Renal cortex interstitium (tissue), 11 donors: ENCODE data around the gene EFNA3. TPM values are rescaled to one million over a fixed set of nuclear protein-coding genes. Genes with fewer than 3 reads are reported as not detected.

Experiments
- DNase-seq, 11 donors: peaks; one replicate each; pipeline ENCODE4 v3.0.0-alpha.2; 2013; ENCODE audit warnings: low read depth in 9 of 11, low spot score in 4 of 11; ENCODE audit errors: extremely low read depth in 1 of 11
- polyA plus RNA-seq, 3 donors: library from polyadenylated mRNA; unstranded; fragments of 120-200 nt; gene quantifications; one replicate each; pipeline ENCODE4 v1.2.1, GENCODE V29; 2013; ENCODE audit not compliant: insufficient read length in 3 of 3

Gene EFNA3
- polyA plus RNA-seq, 3 donors: 6.7 to 7.2 (median 7.2) TPM

DNA sequence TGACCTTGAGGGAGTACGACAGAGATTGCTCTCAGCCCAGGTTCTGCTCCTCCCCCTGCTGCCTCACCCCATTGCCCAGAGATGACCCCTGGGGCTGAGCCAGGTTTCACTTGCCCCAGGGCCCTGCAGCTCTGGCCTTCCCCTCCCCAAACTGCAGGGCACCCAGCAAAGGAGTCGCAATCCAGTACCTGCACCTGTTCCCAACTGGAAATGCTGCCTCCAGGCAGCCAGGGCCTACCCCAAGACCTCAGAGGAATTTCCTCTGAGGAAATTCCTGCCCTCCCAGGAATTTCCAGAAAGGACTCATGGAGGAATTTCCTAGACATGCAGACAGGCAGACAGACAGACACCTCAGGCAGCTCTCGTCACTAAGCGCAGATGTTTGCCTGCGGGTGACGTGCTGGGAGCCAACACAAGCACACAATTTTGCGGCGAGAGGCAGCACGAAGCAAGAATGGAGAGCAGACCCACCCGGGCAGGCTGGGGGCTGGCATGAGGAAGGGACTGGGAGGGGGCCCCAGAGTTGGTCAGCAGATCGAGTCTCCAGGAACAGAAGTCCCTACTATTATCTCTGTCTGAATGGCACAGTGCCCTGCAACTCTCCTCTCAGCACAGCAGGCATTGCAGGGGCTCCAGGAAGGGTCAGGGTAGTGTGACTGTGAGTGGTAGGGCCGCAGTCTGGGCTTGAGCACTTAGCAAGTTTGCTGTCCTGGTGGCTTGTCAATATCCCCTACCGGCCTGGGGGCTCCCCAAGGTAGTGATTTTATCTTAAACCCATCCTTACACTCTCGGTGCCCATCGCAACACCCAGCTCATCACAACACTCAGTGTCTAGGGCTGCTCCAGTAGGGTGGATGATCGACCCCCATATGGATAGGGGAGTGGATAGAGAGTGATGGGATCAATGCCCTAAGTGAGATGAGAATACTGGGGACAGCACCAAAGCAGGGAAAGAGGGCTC is 46.1 kb downstream of the EFNA3 start:
- no peak for DNase-seq

DNA sequence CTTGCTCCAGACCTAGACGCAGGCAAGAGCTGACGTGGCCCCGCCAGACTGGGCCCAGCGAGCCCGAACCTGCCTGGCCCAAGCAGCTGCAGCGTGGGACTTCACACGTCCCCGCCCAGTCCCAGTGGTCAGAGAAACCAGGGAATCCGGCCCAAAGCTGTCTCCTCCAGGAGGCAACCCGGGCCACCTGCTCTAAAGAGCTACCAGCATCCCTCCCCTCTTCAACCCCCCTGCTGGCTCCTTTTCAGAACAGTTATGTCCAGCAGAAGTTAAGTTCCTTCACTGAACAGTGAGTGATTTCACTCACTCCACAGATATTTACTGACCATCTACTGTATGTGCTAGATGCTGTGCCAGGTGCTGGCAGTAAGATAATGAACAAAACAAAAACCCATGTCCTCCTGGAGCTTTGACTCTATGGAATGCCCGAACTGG is 46.9 kb downstream of the EFNA3 start:
- DNase-seq: no peak

DNA sequence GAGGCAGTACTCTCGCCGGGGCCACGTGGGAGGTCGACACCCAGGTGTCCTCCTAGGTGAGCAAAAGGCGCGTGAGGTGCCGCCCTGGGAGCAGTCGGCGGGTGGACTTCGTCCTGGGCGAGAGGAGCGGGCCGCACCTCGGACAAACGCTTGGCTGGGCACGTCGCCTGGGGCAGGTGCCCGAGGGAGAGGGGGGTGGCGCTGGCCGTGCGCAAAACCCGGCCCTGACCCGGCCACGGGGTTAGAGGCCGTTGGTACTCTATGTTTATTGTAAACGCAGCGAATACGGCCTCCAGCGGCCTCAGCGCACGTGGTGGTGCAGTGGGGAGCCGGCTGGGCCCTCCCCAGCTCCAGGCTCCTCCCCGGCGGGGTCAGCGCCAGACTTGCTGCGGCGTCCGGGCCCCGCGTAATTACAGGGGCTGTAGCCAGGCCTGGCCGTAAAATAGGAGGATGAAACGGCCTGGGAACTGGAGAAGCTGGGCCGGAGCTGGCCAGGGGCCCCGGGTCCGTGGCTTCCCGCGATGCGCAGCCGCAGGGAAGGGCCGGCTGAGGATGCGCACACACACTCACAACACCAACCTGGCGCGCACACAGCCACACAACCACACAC is 47.4 kb downstream of the EFNA3 start:
- peak in 2 of 11 donors; percentile 16 to 23 for DNase-seq

DNA sequence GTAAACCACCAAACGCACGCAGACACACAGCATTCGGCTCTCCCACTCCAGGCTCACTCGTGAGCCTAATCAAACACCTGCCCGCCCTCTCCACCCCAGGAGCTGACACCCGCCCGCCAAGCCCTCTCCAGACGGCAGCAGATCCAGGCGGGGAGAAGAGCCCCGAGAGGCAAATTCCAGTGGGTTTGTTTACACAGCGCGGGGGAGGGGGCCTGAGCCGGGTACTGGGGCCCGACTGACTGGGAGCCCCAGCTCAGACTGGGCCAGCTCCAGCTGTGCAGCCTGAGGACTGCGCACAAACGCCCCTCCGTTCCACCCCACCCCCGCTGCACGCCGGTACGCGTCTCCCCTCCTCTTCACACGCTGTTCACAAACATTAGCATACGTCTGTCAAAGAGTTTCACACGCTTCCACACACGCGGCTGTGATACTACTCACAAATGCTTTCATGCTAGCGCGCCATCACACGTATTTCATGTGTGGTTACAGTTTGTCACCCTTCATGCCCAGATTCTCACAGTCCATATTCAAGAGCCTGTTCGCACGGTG is 48.0 kb downstream of the EFNA3 start:
- DNase-seq: peak in 1 of 11 donors; percentile 24

DNA sequence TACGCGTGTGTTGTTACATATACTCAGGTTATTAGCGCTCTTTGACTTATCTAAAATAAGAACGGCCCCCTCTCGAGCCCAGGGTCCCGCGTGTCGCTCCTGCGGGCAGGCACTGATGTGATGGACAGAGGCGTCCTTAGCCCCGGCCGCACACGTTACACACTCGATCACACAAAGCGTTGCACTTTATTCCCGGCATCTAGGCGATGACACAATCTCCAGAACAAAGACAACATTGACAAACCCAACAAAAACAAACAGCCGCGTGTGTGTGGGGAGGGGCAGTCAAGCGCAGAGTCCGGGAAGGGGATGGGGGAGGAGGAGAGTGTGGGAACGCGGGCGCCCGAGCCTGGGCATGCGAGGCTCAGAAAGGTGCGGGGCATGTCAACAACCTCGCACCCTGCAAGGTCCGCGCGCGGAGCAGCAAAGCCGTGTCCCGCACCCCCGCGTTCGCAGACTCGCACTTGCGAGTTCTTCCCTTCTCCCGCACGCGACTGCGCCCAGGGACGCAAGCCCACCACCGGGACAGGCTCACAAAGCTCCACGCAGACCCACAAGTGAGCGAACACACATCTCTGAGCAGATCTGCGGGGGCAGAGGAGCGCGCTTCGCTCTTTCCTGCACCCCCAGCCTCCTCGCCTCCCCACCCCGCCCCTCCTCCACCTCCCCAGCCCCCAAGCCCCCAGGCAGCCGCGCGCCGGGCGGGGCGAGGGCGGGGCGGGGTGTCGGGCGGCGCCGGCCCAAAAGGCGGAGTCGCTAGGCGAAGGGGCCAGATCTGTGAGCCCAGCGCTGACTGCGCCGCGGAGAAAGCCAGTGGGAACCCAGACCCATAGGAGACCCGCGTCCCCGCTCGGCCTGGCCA is 48.7 kb downstream of the EFNA3 start, which contains the start of gene EFNA1:
Gene EFNA1 (plus strand): TSS at position 772 of the 862 bp plus-strand sequence. CDS start 102 bp downstream, outside the sequence.
- DNase-seq: peak in 6 of 11 donors; percentile 36 to 71 (median 46)

DNA sequence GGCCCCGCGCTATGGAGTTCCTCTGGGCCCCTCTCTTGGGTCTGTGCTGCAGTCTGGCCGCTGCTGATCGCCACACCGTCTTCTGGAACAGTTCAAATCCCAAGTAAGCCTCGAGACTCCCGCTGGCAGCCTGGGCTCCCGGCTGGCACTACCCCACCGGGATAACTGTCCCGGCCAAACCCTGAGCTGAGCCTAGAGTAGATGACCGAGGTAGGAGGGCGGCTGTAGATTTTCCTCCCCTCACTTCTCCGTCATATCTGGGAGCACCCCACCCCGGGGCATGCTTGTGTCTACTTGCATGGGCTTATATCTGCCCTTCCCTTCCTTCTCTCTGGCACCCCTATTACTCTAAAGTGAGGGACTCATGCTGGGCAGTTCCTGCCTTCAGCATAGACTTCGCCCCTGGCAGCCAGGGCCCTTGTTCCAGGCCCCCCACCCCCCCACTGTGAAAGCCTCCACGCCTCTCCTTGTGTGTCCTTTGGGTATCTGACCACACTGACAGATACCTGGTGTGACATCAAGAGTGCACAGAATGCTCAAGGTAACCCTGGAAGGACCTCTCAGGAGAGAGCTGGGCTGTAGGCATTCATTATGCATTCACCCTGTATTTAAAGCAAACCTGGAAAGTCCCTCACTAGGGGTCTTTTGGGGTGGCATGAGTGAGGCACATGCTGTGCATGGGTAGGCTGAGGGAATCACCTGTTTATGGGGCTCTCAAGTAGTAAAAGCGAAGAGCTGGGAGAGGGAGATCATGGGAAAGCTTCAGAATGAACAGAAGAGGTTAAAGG is 49.5 kb downstream of the EFNA3 start:
- no peak for DNase-seq

DNA sequence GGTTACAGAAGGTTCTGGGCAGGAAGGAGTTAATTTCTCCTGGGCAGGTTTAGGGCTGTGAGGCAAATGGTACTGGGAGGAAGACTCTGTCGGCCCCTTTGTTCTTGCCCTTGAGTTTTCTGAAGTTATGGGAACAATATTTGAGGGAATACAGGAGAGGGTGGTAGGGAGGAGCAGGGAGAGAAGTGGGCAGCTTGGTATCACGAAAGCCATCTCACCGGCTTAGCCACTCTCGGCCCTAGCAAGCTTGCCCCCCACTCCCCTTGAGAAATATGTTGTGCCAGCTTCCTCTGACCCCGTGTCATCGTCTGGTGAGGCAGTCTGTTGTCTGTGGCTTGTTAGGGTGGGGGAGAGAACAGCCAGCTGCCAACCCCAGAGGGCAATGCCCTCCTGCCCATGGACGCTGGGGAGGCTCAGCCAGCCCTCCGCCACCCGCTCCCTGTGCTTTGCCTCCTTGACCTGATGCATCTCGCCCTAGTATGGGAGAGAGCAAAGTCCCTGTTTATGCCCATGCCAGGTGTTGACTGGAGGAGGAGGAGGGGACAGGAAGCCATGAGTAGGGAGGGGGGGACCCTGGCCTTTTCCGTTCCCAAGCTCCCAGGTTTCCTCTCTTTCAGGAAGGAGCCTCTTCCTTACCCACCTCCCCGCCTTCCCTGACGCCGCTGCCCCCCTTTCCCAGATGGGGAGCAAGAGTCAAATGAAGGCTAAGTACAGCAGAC is 50.3 kb downstream of the EFNA3 start:
- peak in 2 of 11 donors; percentile 21 to 31 for DNase-seq

DNA sequence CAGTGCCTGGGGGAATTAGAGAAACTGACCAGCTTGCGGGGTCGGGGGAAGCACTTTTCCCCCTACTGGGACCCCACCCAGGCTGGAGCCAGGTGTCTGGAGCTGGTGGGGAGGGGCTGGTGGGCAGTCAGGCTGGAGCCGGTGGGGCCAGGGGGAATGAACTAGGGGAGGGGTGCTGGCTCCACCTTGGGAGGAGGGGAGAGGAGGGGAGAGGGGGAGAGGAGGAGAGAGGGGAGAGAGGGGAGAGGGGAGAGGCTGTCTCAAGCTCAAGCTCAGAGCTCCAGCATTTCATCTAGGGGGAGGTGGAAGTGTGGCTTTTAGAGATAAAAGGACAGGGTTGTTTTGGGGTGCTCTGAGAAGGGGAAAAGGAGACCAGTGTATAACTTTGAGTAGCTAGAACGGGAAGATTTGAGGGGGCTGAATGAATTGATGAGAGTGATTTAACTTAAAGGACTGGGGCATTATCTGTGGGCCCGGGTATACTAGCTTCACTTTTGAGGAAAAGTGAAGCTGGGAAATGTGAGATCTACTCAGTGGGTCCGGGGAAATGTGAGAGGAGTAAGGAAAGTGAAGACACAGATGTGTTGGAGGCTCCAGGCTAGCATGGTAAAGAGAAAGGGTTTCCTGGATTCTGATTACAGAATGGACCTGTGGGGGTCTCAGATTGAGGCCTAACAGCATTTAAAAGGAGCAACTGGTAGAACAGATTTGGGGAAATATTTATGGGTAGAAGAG is 51.8 kb downstream of the EFNA3 start:
- peak in 1 of 11 donors; percentile 12 for DNase-seq

DNA sequence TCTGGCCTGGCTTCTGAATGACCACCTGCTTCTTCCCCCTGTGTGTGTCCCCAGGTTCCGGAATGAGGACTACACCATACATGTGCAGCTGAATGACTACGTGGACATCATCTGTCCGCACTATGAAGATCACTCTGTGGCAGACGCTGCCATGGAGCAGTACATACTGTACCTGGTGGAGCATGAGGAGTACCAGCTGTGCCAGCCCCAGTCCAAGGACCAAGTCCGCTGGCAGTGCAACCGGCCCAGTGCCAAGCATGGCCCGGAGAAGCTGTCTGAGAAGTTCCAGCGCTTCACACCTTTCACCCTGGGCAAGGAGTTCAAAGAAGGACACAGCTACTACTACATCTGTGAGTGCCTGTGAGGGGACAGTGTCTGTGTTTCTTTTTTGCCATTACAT is 52.6 kb downstream of the EFNA3 start:
- DNase-seq: no peak

DNA sequence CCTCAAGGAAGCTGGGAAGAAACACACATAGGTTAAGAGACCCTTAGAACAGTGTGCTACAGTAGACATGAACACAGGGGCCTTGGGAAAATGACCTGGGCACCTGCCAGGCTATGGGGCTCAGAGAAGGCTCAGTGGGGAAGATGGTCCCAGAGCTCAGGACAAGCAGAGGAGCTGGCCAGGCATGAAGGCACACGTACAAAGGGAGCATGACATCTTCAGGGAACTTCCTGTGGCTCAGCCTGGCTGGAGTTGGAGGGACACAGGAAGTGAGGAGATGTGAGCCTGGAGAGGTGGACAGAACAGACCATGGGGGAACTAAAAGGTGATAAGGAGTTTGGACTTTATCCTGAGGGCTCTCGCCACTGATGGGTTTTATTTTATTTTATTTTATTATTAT is 53.2 kb downstream of the EFNA3 start:
- no peak for DNase-seq

DNA sequence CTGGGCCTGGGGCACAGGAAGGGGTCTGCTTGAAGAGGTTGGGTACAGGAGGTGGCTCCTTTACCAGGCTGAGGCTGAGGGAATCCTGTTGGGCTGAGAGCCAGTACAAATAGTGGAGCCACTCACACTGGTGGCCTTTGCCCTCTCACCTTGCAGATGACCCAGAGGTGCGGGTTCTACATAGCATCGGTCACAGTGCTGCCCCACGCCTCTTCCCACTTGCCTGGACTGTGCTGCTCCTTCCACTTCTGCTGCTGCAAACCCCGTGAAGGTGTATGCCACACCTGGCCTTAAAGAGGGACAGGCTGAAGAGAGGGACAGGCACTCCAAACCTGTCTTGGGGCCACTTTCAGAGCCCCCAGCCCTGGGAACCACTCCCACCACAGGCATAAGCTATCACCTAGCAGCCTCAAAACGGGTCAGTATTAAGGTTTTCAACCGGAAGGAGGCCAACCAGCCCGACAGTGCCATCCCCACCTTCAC is 55.2 kb downstream of the EFNA3 start:
- DNase-seq: no peak

DNA sequence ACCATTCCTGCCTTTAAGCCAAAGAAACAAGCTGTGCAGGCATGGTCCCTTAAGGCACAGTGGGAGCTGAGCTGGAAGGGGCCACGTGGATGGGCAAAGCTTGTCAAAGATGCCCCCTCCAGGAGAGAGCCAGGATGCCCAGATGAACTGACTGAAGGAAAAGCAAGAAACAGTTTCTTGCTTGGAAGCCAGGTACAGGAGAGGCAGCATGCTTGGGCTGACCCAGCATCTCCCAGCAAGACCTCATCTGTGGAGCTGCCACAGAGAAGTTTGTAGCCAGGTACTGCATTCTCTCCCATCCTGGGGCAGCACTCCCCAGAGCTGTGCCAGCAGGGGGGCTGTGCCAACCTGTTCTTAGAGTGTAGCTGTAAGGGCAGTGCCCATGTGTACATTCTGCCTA is 55.7 kb downstream of the EFNA3 start:
- DNase-seq: no peak

DNA sequence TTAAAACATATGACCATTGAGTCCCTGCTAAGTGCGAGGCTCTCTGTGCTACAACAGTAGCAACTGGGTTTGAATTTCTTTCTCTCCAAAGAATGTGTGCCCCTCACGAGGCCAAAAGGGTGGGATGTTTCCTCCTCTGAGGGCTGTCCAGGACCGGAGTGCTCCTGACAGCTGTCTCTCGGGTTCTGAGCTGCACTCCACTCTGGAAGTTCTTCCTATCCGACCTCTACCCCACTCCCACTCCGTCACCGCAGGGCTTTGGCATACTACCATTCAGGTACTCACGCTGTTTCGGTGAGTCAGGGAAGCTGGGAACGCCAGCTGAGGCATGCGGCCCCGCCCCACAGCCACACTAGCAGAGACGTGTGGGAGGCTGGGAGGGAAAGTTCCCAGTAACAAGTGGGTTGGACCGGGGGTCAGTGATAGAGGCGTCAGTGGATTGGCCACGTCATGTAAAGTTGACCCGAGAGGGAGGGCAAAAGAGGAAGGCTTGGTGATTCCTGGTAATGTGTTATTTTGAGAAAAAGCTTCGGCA is 56.3 kb downstream of the EFNA3 start:
- DNase-seq: peak in 7 of 11 donors; percentile 53 to 82 (median 63)

DNA sequence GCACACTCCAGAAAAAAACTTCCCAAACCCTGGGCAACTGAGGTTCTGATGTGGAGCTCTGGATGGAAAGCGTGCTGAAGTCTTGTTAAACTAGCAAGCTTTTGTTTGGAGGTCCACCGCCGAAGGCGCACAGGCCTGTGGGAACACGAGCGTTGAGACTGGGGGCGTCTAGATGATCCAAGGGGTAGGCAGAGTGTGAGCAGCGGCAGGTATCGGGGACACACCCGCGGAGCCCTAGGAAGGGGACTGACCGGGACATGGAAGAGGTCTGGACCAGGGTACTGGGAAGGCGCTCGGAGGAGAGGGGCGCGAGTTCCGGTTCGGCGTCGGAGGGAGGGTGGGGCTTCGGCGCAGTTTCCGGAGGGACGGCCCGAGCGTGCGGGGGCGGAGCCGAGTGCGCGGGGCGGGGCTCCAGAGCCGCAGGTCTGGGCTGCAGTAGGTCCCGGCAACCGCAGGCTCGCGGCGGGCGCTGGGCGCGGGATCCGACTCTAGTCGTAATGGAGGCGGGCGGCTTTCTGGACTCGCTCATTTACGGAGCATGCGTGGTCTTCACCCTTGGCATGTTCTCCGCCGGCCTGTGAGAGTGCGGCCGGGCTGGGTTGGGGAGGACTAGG is 56.9 kb downstream of the EFNA3 start, which contains the start of gene SLC50A1:
Gene SLC50A1 (plus strand): TSS at position 438 of the 614 bp plus-strand sequence. CDS start 60 bp downstream, at position 498.
- DNase-seq: peak in 9 of 11 donors; percentile 84 to 96 (median 92)

DNA sequence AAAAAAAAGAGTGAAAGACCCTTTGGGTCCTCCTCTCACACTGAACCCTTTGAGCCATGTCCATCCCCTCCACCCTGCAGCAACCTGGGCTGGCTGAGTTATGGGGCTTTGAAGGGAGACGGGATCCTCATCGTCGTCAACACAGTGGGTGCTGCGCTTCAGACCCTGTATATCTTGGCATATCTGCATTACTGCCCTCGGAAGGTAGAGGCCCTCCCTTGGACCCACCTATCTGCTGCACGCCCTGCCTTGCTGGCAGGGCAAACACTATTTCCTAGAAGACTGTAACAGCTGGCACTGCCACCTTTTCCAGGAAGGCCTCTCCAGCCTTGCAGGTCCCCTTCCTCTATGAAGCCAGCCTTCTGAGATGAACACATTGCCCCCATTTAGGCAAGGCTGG is 58.1 kb downstream of the EFNA3 start:
- no peak for DNase-seq
